HL-60/S4 treated with retinoic acid at 250 ng/mL for 4 days and 3 days (cell line): Measurements from ENCODE around the gene DGKK.
"Not testable (repeated sequence)": the region's sequence is repeated elsewhere in the genome, so short reads cannot be mapped to it uniquely, and the experiment has no call there.

Experiments used
- in situ Hi-C: fragments of 300-500 bp; cut with MboI; formaldehyde crosslinking; loops from 2 replicates; pipeline ENCODE4 v1.7.0; 2022; ENCODE audit warnings: low sequenced_read_pairs

DGKK gene

GRCh38 chrX:50430917-50431575 is 39.6 kb downstream of the DGKK start:
- in situ Hi-C loops = no loop called here

GRCh38 chrX:50428174-50428573 is 42.5 kb downstream of the DGKK start:
- in situ Hi-C loops = no loop called here

- in situ Hi-C loops = no loop called here
Observed at GRCh38 chrX:50407976-50408375, 62.6 kb downstream of the DGKK start.

- in situ Hi-C loops = no loop called here
Observed at GRCh38 chrX:50403903-50404302, 66.7 kb downstream of the DGKK start.

GRCh38 chrX:50402886-50403285 is 67.7 kb downstream of the DGKK start:
- in situ Hi-C loops = no loop called here

GRCh38 chrX:50393902-50394301 is 76.7 kb downstream of the DGKK start:
- in situ Hi-C loops = no loop called here

GRCh38 chrX:50386520-50386919 is 84.1 kb downstream of the DGKK start:
- in situ Hi-C loops = no loop called here

- in situ Hi-C loops = no loop called here
Observed at GRCh38 chrX:50381729-50382415, 88.8 kb downstream of the DGKK start.

- in situ Hi-C loops = no loop called here
Observed at GRCh38 chrX:50375481-50376267, 95.0 kb downstream of the DGKK start.

GRCh38 chrX:50372966-50373365 is 97.7 kb downstream of the DGKK start:
- in situ Hi-C loops = no loop called here

- in situ Hi-C loops = no loop called here
Observed at GRCh38 chrX:50343917-50344316, 126.7 kb downstream of the DGKK start.

GRCh38 chrX:50333308-50333707 is 137.3 kb downstream of the DGKK start:
- in situ Hi-C loops = no loop called here

- in situ Hi-C loops = not testable (repeated sequence)
Observed at GRCh38 chrX:50332668-50333067, 138.0 kb downstream of the DGKK start.

GRCh38 chrX:50327235-50327634 is 143.4 kb downstream of the DGKK start:
- in situ Hi-C loops = no loop called here
